NCI-H226 (cell line): Measurements from ENCODE around the gene NTN4.
"Not testable (repeated sequence)": the region's sequence is repeated elsewhere in the genome, so short reads cannot be mapped to it uniquely, and the experiment has no call there.

Experiments used
- DNase-seq: peaks from one replicate; pipeline ENCODE4 v3.0.0-alpha.2; 2015

Gene NTN4

DNA sequence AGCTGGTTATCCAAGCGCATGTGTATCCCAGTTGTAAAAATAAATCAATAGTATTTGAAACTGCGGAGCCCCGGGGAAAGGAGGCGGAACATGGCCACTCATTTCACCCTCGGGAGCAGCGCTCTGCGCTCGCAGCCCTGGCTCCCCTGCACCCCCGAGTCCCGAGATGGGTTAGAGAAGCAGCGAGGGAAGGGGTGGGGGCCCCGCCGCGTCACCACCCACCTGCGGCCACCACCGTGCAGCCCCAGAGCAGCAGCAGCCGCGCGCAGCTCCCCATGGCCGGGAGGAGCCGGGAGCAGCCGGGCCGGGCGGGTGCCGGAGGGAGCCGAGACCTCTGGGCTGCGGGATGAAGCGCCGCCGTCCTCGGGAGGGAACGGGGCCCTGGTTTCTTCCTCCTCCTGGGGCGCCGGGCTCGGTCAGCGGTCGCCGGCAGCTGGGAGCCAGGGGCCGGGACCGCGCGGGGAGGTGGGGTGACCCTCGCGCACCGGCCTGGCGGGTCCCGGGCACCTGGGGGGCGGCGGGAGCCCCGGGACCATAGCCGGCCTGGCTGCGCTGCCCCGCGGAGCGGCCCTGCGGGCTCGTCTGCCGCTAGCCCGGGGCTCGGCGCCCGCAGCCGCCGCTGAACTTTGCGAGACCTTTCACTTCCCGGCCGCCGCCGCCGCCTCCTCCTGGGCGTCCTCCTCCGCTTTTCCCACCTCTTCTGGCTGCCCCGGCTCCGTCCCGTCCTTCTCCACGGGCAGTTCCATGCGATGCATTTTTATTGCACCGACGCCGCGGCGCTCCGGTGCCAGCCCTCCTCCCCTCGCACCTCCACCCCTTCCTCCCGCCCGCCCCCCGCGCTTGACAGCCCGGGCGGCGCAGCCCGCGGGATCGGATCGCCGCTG, at the start of gene NTN4:
Gene NTN4 (minus strand): TSS at position 732 of the 884 bp plus-strand sequence. CDS start 455 bp downstream, at position 277.
- peak; percentile 54 for DNase-seq

DNA sequence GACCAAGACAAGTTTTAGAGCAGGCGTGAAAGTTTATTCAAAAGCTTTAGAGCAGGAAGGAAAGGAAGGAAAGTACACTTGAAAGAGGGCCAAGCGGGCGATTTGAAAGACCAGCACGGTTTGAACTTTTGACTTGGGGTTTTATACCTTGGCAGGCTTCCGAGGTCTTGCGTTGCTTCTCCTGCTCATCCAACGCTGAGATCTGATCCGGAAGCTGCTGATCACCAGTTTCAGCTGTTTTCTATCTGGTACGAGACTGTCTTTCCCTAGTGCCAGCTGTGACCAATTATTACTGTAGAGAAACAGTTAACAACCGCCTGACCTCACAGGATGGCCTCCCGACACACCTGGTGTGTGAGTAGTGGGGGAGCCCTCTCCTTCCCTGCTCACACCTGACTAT, 47.6 kb upstream of the NTN4 start:
- peak; percentile 41 for DNase-seq

- no peak for DNase-seq
Observed at GRCh38 chr12:95837240-95838038, 46.9 kb upstream of the NTN4 start.

DNA sequence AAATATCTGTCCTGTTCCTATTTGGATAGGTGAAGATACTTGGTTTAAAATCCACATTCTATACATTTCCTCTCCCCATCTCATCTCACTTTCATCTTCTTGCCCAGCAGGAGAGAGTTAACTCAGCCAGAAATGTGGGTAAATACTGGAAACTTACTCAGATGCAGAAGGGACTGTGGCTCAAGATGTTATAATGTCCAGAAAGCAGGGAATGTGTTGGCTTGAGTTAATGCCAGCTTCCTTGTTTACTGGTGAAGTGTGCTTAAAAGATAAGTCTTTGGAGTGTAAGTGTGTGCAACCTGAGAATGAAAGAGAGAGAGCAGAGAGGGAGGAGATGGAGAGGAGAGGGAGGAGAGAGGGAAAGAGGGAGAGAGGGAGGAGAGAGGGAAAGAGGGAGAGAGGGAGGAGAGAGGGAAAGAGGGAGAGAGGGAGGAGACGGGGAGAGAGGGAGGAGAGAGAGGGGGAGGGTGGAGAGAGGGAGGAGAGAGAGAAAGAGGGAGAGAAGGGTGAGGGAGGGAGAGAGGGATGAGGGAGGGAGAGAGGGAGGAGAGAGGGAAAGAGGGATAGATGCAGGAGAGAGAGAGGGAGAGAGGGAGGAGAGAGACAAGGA, 46.2 kb upstream of the NTN4 start:
- DNase-seq = peak; percentile 21

DNA sequence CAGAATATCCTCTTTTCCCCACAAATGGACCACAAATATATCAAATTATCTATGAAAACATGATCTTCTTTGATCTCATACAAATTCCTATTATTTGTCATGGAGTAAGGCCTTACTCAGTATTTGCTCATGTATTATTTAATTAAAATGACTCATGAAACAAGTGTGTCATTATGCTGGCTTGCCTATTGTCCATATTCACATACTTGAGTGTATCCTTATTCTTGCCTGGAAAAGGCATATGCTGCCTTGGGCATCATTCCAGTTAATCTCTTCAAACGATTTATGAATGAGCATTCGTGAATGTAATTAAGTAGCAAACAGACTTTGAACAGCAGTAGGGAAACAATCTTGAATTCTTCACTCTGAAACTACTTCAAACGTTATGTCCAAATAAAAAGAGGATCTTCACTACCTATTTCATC, 45.6 kb upstream of the NTN4 start:
- peak; percentile 7 for DNase-seq

- no peak for DNase-seq
Observed at GRCh38 chr12:95834572-95834971, 44.0 kb upstream of the NTN4 start.

DNA sequence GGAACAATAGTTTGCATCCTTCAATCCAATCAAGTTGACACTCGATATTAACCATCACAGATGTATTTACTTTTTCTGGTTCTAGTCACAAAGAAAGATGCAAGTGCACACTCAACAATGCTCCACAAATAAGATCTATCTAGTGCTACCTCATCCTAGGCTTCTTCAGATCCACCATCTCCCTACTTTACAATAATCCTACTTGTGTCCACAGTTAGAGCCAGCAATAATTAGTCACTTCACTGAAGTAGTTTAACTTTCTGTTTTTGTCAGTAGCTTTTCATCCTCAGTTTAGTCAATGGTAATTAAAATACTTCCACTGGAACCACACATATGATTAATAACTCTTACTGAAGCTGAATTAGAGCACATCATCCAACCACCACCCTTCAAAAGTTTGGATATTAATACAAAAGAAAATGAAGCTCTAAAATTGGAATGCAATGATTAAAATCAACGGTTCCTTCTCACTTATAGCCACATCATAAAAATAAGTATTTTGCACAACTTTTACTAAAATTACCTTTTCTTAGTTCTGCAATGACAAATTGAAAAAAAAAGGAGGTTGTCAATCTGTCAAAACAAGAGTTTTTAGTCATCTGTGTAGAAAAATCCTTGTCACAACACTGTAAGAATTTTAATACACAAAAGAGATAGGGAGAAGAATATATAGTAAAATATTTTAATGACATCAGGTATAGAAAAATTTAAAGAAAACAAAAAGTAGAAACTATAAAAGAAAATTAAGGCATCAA, 39.9 kb upstream of the NTN4 start:
- DNase-seq = no peak

GRCh38 chr12:95829395-95829794, 38.8 kb upstream of the NTN4 start:
- DNase-seq = no peak

- DNase-seq = no peak
Observed at GRCh38 chr12:95820096-95820703, 29.6 kb upstream of the NTN4 start.

GRCh38 chr12:95815632-95816212, 25.2 kb upstream of the NTN4 start:
- no peak for DNase-seq

DNA sequence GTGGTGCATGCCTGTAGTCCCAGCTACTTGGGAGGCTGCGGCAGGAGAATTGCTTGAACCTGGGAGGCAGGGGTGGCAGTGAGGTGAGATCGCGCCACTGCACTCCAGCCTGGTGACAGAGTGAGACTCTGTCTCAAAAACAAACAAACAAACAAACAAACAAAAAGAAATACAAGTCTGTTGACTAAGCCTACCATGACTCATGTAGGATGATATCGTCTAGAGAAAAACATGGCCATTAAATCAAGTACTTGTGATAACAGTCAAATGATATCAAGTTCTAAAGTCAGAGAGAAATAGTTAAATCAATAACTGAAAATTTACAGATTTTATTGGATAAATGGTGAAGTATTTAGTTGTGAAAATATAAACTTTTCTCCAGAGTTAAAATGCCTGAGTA, 21.6 kb upstream of the NTN4 start:
- DNase-seq = not testable (repeated sequence)

GRCh38 chr12:95810411-95810810, 19.8 kb upstream of the NTN4 start:
- DNase-seq = no peak

DNA sequence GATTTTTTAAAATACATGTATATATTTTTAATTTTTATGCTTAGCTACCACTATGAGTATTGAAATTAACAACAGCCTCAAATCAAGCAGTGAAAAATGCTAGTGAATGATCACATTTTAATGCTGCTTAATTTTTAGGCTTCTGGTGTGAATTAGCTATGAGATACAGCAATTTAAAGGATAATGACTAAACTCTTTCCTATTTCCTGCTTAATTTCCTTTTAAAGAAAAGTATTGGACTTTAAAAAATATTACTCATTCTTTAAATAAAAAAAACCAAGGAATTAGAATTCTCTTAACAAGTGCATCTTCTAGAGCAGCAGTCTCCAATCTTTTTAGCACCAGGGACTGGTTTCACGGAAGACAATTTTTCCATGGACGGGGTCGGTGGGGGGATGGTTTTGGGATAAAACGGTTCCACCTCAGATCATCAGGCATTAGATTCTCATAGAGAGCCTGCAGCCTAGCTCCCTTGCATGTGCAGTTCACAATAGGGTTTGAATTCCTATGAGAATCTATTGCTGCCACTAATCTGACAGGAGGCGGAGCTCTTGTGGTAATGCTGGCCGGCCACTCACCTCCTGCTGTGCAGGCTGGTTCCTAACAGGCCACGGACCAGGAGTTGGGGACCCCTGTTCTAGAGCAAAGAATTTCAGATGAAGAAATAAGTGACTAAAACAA, 18.6 kb upstream of the NTN4 start:
- DNase-seq = no peak

- DNase-seq = no peak
Observed at GRCh38 chr12:95808146-95808545, 17.6 kb upstream of the NTN4 start.

DNA sequence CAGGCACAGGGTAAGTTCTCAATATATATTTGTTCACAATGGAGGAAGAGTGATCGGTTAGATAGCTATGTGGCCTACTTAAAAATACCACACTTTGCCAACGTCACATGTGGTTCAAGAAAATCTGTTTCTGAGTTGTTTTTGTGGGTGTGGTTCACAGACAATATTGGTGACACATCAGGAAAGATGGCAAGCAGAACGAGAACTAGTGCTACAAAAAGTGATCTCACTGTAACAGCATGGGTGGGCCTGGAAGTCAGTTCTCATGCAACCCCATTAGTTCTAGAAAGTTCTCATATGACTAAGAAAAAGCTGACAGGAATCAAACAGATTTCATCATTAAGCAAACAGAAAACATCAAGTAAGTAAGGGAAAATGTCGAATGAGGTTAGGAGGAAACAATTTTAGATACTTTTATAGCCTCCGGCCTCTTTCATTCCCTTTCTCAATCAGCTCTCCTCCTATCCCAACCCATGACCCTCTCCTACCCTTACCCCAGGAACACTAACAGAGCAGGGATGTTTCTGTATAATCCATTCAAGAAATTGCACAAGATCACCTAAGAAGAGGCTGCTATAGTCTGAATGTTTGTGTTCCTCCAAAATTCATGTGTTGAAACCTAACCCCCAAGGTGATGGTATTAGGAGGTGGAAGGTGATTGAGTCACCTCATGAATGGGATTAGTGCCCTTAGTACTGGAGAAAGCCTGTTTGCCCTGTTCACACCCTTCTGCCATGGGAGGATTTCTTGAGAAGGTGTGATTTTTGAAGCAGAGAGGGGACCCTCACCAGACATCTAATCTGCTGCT, 15.5 kb upstream of the NTN4 start:
- DNase-seq = peak; percentile 82

- no peak for DNase-seq
Observed at GRCh38 chr12:95804291-95804690, 13.7 kb upstream of the NTN4 start.

GRCh38 chr12:95803817-95804216, 13.3 kb upstream of the NTN4 start:
- no peak for DNase-seq

GRCh38 chr12:95802482-95803270, 12.1 kb upstream of the NTN4 start:
- peak; percentile 94 for DNase-seq

GRCh38 chr12:95796982-95797289, 6.4 kb upstream of the NTN4 start:
- peak; percentile 70 for DNase-seq
